Retinal pigment epithelial cell (primary cell): ENCODE measurements around the gene PAPLN.

Experiments used
- DNase-seq: peaks from one replicate; pipeline ENCODE4 v3.0.0-alpha.2; 2010; ENCODE audit warnings: low read depth
- H3K4me3 ChIP-seq: 2 replicates; pipeline ENCODE4 v1.5.1; 2011; ENCODE audit warnings: mild to moderate bottlenecking, low read length, control low read depth, moderate library complexity
- TF ChIP-seq, protein P1 (sequence below): conservative IDR thresholded peaks from 2 replicates; pipeline ENCODE4 v1.5.1; 2011; ENCODE audit warnings: low read depth, low read length, control low read depth, inconsistent platforms

The PAPLN gene

DNA sequence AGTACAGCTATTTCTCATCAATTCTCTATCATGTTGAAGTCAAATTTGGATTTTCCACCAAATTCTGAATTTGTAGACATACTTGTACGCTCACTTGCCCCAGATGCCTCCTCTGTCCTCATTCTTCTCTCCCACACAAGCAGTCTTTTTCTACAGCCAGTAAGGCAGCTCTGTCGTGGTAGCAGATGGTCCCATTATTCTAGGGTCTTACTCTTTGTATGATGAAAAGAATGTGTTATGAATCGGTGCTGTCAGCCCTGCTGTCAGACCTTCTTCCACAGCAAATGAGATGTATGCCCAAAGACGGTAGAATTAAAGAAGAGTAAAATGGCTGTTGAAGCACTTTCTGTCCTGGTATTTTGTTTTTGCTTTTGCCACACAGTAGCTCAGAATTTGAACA, 17.2 kb upstream of the PAPLN start:
- TF ChIP-seq, protein P1, sequence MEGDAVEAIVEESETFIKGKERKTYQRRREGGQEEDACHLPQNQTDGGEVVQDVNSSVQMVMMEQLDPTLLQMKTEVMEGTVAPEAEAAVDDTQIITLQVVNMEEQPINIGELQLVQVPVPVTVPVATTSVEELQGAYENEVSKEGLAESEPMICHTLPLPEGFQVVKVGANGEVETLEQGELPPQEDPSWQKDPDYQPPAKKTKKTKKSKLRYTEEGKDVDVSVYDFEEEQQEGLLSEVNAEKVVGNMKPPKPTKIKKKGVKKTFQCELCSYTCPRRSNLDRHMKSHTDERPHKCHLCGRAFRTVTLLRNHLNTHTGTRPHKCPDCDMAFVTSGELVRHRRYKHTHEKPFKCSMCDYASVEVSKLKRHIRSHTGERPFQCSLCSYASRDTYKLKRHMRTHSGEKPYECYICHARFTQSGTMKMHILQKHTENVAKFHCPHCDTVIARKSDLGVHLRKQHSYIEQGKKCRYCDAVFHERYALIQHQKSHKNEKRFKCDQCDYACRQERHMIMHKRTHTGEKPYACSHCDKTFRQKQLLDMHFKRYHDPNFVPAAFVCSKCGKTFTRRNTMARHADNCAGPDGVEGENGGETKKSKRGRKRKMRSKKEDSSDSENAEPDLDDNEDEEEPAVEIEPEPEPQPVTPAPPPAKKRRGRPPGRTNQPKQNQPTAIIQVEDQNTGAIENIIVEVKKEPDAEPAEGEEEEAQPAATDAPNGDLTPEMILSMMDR: no peak

DNA sequence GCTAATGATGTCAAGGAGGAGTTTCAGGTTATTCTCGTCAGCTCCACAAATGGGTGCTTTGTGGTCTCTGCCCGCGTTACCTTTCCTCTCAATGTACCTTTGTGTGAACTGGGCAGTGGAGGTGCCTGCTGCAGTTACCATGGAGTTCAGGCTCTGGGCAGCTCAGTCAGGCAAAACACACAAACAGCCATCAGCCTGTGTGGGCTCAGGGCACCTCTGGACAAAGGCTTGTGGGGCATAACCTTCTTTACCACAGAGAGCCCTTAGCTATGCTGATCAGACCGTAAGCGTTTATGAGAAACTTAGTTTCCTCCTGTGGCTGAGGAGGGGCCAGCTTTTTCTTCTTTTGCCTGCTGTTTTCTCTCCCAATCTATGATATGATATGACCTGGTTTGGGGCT, 16.7 kb upstream of the PAPLN start:
- TF ChIP-seq, protein P1: no peak
- DNase-seq: no peak
- H3K4me3 ChIP-seq: no peak overlapping the region

More for the DNA sequence above, 17.2 kb upstream of the PAPLN start:
- no peak for DNase-seq
- H3K4me3 ChIP-seq: no peak overlapping the region

DNA sequence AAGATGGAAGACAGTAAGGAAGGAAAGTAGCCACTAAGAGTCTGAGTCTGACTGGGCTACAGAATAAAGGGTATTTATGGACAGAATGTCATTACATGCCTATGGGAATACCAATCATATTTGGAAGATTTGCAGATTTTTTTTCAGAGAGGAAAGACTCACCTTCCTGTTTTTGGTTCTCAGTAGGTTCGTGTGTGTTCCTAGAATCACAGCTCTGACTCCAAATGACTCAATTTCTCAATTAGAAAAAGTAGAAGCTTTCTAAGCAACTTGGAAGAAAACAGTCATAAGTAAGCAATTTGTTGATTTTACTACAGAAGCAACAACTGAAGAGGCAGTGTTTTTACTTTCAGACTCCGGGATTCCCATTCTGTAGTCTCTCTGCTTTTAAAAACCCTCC, 15.4 kb upstream of the PAPLN start:
- TF ChIP-seq, protein P1: no peak
- DNase-seq: no peak
- no peak overlapping the region for H3K4me3 ChIP-seq

DNA sequence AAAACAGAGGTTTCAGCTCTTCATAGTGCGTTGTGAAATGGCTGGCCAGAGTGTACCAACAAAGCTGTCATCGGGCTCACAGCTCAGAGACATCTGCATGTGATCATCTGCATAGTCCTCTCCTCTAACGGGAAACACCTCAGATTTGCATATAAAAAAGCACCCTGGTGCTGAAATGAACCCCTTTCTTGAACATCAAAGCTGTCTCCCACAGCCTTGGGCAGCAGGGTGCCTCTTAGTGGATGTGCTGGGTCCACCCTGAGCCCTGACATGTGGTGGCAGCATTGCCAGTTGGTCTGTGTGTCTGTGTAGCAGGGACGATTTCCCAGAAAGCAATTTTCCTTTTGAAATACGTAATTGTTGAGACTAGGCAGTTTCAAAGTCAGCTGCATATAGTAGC, 14.3 kb upstream of the PAPLN start:
- no peak overlapping the region for H3K4me3 ChIP-seq
- TF ChIP-seq, protein P1: no peak
- DNase-seq: no peak

DNA sequence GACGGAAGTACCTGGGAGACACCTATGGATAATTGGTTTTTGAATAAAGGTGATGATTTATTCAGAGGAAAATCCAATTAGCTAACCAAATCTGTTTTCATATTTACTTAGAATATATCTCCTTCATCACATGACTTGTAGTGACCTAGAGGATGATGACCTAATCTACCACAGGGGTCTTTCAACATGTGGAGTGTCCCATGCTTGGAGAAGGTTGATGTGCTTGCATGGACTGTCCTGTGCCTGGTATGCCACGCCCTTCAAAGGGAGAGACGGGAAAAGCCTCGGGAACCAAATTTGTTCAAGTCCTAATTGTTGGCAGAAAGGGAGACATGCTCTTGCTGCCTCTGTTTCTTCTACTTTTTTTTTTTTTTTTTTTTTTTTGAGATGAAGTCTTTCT, 11.8 kb upstream of the PAPLN start:
- no peak for DNase-seq

DNA sequence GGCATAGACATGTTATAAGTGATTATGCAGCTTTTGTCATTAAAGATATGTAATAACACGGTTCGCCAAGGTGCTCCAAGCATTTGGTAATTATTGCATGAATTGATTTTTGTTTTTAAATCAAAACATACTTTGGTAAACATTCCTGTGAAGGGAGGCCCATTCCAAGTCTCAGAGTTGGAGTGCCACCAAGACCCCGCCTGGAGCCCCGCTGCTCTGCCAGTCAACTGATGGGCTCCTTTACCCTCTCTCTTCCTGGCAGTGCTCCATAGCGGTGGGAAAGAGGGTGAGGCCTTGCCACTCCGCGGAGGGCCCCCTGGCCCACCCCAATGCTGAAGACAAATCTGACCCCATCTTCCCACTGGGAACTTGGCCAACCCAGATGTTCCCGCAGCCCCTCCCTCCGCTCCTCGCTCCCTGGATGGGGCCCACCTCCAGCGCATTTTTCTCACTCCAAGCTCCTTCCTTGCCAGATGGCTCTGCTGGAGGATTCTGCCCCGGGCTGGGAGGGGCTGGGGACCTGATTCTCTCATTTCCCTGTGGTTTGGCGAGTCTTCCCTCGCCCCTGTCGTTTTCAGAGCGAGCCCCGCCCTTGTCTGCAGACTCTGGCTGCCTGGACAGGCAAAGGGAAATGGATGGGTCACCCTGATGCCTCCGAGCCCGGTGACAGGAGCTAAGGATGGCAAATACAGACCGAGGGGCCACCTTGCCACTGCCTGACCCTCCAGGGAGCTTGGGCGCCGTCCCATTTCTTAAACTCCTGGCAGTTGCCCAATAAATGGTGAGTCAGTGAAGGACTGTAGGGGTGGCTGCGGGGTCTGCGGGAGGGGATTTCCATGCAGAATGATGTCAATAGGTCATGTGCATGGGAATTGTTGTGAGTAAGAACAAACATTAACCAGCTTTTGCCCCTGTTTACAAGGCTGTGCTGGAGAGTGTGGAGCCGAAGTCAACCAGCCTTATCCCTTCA, 9.2 kb upstream of the PAPLN start:
- peak; percentile 93 for DNase-seq
- TF ChIP-seq, protein P1: no peak
- H3K4me3 ChIP-seq: no peak overlapping the region

More for the DNA sequence above, 11.8 kb upstream of the PAPLN start:
- no peak overlapping the region for H3K4me3 ChIP-seq
- TF ChIP-seq, protein P1: no peak

DNA sequence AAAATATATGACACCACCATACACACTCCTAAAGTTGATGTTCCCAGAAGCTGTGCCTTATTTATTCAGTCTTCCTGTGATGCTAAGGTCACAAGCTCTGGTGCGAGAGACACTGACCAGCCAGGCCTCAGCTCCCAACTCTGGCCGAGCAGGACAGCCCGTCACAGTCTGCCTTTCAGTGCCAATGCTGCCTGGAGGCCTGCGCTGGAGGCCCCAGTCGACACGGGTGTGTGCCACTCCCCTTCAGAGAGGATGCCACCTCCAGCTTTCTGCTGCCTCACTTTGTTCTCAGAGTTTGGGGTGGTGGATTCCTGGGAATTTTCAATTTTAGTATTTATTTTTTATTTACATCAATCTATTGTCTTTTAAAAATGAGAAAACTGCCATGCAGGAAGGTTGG, 7.3 kb upstream of the PAPLN start:
- TF ChIP-seq, protein P1: no peak
- no peak overlapping the region for H3K4me3 ChIP-seq
- no peak for DNase-seq
